Measurements from ENCODE around the gene ASCL5. TPM values are rescaled to one million over a fixed set of nuclear protein-coding genes. Genes with fewer than 3 reads are reported as not detected.

ASCL5 gene
- total RNA-seq, 1 experiment from 2014 or later: 0.15 TPM

- DNase-seq (ENCODE audit: extremely low read depth, low read depth): peak; percentile 97
Observed at GRCh38 chr1:201154389-201155165, 27.6 kb upstream of the ASCL5 start, which contains the start of gene TMEM9. TSS of gene TMEM9 (minus strand) at chr1:201154474. CDS start at chr1:201153923, 551 bp downstream.

GRCh38 chr1:201153474-201154388, 26.7 kb upstream of the ASCL5 start:
- DNase-seq (ENCODE audit: extremely low read depth, low read depth): no peak

- DNase-seq (ENCODE audit: extremely low read depth, low read depth): peak; percentile 59
Observed at GRCh38 chr1:201149400-201149799, 22.4 kb upstream of the ASCL5 start.

GRCh38 chr1:201147396-201148015, 20.5 kb upstream of the ASCL5 start:
- no peak for DNase-seq (ENCODE audit: extremely low read depth, low read depth)

GRCh38 chr1:201146626-201147390, 19.8 kb upstream of the ASCL5 start:
- no peak for DNase-seq (ENCODE audit: extremely low read depth, low read depth)

- no peak for DNase-seq (ENCODE audit: extremely low read depth, low read depth)
Observed at GRCh38 chr1:201145816-201146215, 18.8 kb upstream of the ASCL5 start.

GRCh38 chr1:201145132-201145531, 18.1 kb upstream of the ASCL5 start:
- DNase-seq (ENCODE audit: extremely low read depth, low read depth): no peak

- DNase-seq (ENCODE audit: extremely low read depth, low read depth): no peak
Observed at GRCh38 chr1:201144701-201145100, 17.7 kb upstream of the ASCL5 start.

- DNase-seq (ENCODE audit: extremely low read depth, low read depth): no peak
Observed at GRCh38 chr1:201143726-201144635, 17.0 kb upstream of the ASCL5 start.

GRCh38 chr1:201142849-201143725, 16.1 kb upstream of the ASCL5 start:
- DNase-seq (ENCODE audit: extremely low read depth, low read depth): no peak

- DNase-seq (ENCODE audit: extremely low read depth, low read depth): no peak
Observed at GRCh38 chr1:201142011-201142848, 15.2 kb upstream of the ASCL5 start.

GRCh38 chr1:201141418-201141817, 14.4 kb upstream of the ASCL5 start:
- no peak for DNase-seq (ENCODE audit: extremely low read depth, low read depth)

GRCh38 chr1:201140941-201141260, 13.9 kb upstream of the ASCL5 start:
- no peak for DNase-seq (ENCODE audit: extremely low read depth, low read depth)

GRCh38 chr1:201140235-201140940, 13.4 kb upstream of the ASCL5 start:
- no peak for DNase-seq (ENCODE audit: extremely low read depth, low read depth)

GRCh38 chr1:201139756-201140155, 12.8 kb upstream of the ASCL5 start:
- DNase-seq (ENCODE audit: extremely low read depth, low read depth): no peak

GRCh38 chr1:201139306-201139705, 12.3 kb upstream of the ASCL5 start:
- DNase-seq (ENCODE audit: extremely low read depth, low read depth): no peak

- DNase-seq (ENCODE audit: extremely low read depth, low read depth): no peak
Observed at GRCh38 chr1:201138311-201138840, 11.4 kb upstream of the ASCL5 start.

Measured in NCI-H460 (cell line).